ENCODE data around the gene RRBP1. TPM values are rescaled to one million over a fixed set of nuclear protein-coding genes. Genes with fewer than 3 reads are reported as not detected.
A peak's percentile ranks its signal among the peaks of the same experiment; 100 is the strongest.

RRBP1 gene
- total and polyA plus RNA-seq, 2 of the 4 experiments (the other 2 are of a cell fraction) = 90.2 to 136 TPM

- H3K4me2 ChIP-seq (ENCODE audit: low read depth, low read length) = no peak overlapping the region
- 91% methylated on average over 4 of the region's 9 CpGs; no CpG with 5 or more reads in 1 of the 2 experiments for WGBS, 2 experiments (ENCODE audit: extremely low coverage in 2 of 2, insufficient read length in 1 of 2)
- H3K18ac ChIP-seq (ENCODE audit: low read depth, low read length) = no peak overlapping the region
- DNase-seq (no peak), ATAC-seq (ENCODE audit: low read depth) (no peak)
- in situ Hi-C loops (cut with MboI; ENCODE audit: low sequenced_read_pairs) = no loop called here
- H3K14ac ChIP-seq (replicated peaks; ENCODE audit: low read depth, low read length) = no peak overlapping the region
- H4K91ac ChIP-seq (ENCODE audit: insufficient read depth, low read depth, low read length) = no peak overlapping the region
- no peak overlapping the region for H4K8ac ChIP-seq (ENCODE audit: low read depth in 2 of 2, low read length in 2 of 2)
- peaks cover 93% of the 10 kb centered on the region for H4K20me1 ChIP-seq (ENCODE audit: insufficient read depth, low read length)
- H3K79me1 ChIP-seq (ENCODE audit: low read depth in 1 of 2, low read length in 2 of 2) = peaks cover 22 to 88% of the 10 kb centered on the region in 2 experiments
- no peak overlapping the region for H2AK5ac ChIP-seq (ENCODE audit: low read depth, low read length)
- H2BK20ac ChIP-seq (ENCODE audit: low read depth, low read length) = no peak overlapping the region
- no peaks in the 10 kb centered on the region for H3K27me3 ChIP-seq (ENCODE audit: control insufficient read depth, insufficient read depth, low read length)
- no peak overlapping the region for H2AK9ac ChIP-seq (replicated peaks; ENCODE audit: low read depth, low read length, poor library complexity)
- H3K36me3 ChIP-seq (ENCODE audit: control insufficient read depth, insufficient read depth, low read length) = peaks cover 50% of the 10 kb centered on the region
- no peak overlapping the region for H3K4ac ChIP-seq (ENCODE audit: low read depth, low read length)
- H4K5ac ChIP-seq (ENCODE audit: low read depth, low read length) = no peak overlapping the region
- peaks cover 29% of the 10 kb centered on the region for H3K4me1 ChIP-seq (ENCODE audit: control insufficient read depth, insufficient read depth, low read length)
- peak overlapping the region; percentile 12 for H2AFZ ChIP-seq (replicated peaks; ENCODE audit: low read length, poor library complexity)
- no TSS peak for BruUV-seq (replicated peaks)
- ChIA-PET CTCF (no interaction called here), POLR2A (ENCODE audit: unreplicated experiment) (no interaction called here)
- no peak overlapping the region for H2BK5ac ChIP-seq (ENCODE audit: low read depth, low read length, poor library complexity, severe bottlenecking)
- peaks cover 29% of the 10 kb centered on the region for H3K9me1 ChIP-seq (ENCODE audit: insufficient read depth, low read length)
- H3K4me3 ChIP-seq (ENCODE audit: insufficient read depth, low read depth, low read length) = no peak overlapping the region
- no peak overlapping the region for H2BK120ac ChIP-seq (ENCODE audit: low read depth, low read length)
- intact Hi-C loops (cut with micrococcal nuclease) = no loop called here
- no peak overlapping the region for H3K23ac ChIP-seq (ENCODE audit: low read depth, low read length)
- no peak overlapping the region for H3K56ac ChIP-seq (ENCODE audit: extremely low read depth, insufficient read depth, low read length)
- H2BK15ac ChIP-seq (ENCODE audit: low read depth, low read length) = no peak overlapping the region
- peaks cover 7% of the 10 kb centered on the region; the same call in 1 of the 2 replicates for H3K9me3 ChIP-seq (ENCODE audit: control insufficient read depth, insufficient read depth, low read length)
- H3K27ac ChIP-seq (ENCODE audit: insufficient read depth, low read length) = no peak overlapping the region
- no peak overlapping the region for H3K9ac ChIP-seq (ENCODE audit: low read depth, low read length)
- dilution Hi-C loops (cut with HindIII; ENCODE audit: low sequenced_read_pairs, unreplicated experiment) = no loop called here
- TF ChIP-seq ELK1 (IDR thresholded peaks at IDR 0.05; ENCODE audit: borderline replicate concordance, low read depth, low read length) (no peak), MAZ (IDR thresholded peaks at IDR 0.05; ENCODE audit: borderline replicate concordance, low read depth, low read length) (no peak)
These were observed 24.0 kb downstream of the RRBP1 start for GRCh38 chr20:17657898-17658647.
